GM19455 (cell line): ENCODE data around the gene AUTS2.

Experiments
- ATAC-seq: cut with Tn5 transposase; IDR thresholded peaks from one replicate; pipeline ENCODE4 v1.9.1; 2021; ENCODE audit not compliant: unreplicated experiment

Gene AUTS2

GRCh38 chr7:70657571-70657970, 1059.3 kb downstream of the AUTS2 start:
- ATAC-seq: no peak

- ATAC-seq: no peak
These were observed 1059.8 kb downstream of the AUTS2 start for GRCh38 chr7:70657989-70658632.

- ATAC-seq: no peak
These were observed 1061.0 kb downstream of the AUTS2 start for GRCh38 chr7:70659263-70659662.

- ATAC-seq: no peak
These were observed 1062.0 kb downstream of the AUTS2 start for GRCh38 chr7:70660154-70660818.

- no peak for ATAC-seq
These were observed 1062.5 kb downstream of the AUTS2 start for GRCh38 chr7:70660819-70661191.

GRCh38 chr7:70663680-70664079, 1065.4 kb downstream of the AUTS2 start:
- ATAC-seq: no peak

GRCh38 chr7:70665997-70666396, 1067.7 kb downstream of the AUTS2 start:
- ATAC-seq: no peak

GRCh38 chr7:70667406-70667805, 1069.1 kb downstream of the AUTS2 start:
- no peak for ATAC-seq

- ATAC-seq: no peak
These were observed 1070.5 kb downstream of the AUTS2 start for GRCh38 chr7:70668606-70669358.

- ATAC-seq: no peak
These were observed 1071.6 kb downstream of the AUTS2 start for GRCh38 chr7:70669854-70670253.

GRCh38 chr7:70670288-70670687, 1072.0 kb downstream of the AUTS2 start:
- no peak for ATAC-seq

GRCh38 chr7:70673778-70674570, 1075.7 kb downstream of the AUTS2 start:
- ATAC-seq: no peak

GRCh38 chr7:70674571-70675010, 1076.3 kb downstream of the AUTS2 start:
- no peak for ATAC-seq

GRCh38 chr7:70676243-70676642, 1078.0 kb downstream of the AUTS2 start:
- no peak for ATAC-seq

GRCh38 chr7:70678621-70679251, 1080.5 kb downstream of the AUTS2 start:
- no peak for ATAC-seq

GRCh38 chr7:70679661-70680060, 1081.4 kb downstream of the AUTS2 start:
- peak; percentile 55 for ATAC-seq

GRCh38 chr7:70680306-70680705, 1082.0 kb downstream of the AUTS2 start:
- no peak for ATAC-seq

GRCh38 chr7:70680743-70681468, 1082.6 kb downstream of the AUTS2 start:
- no peak for ATAC-seq

- ATAC-seq: peak; percentile 82
These were observed 1083.4 kb downstream of the AUTS2 start for GRCh38 chr7:70681469-70682350.
